Natural killer cell (primary cell): Measurements from ENCODE around the gene ACTL10. TPM values are rescaled to one million over a fixed set of nuclear protein-coding genes. Genes with fewer than 3 reads are reported as not detected.

Experiments
- ATAC-seq, 3 donors: fragments of 150-1000 bp in 2 of 3; fragments of 200-7000 bp in 1 of 3; cut with Tn5 transposase; 1 replicate in 1 of 3; 2 replicates in 2 of 3; pipeline ENCODE4 v1.10.0; 2021; ENCODE audit warnings: mild to moderate bottlenecking in 2 of 3, moderate library complexity in 2 of 3
- DNase-seq, 2 donors: peaks; one replicate each; pipeline versions ENCODE4 v3.0.0 to v3.0.0-alpha.2; 2013 to 2021; ENCODE audit warnings: mixed read lengths in 1 of 2
- H3K27ac ChIP-seq: one replicate; pipeline ENCODE4 v1.5.1; 2013; ENCODE audit warnings: mild to moderate bottlenecking, low read length
- H3K27me3 ChIP-seq: one replicate; pipeline ENCODE4 v1.6.1; 2013; ENCODE audit warnings: low read length; ENCODE audit not compliant: control insufficient read depth, insufficient read depth
- H3K36me3 ChIP-seq: one replicate; pipeline ENCODE4 v1.6.1; 2013; ENCODE audit warnings: low read length; ENCODE audit not compliant: control insufficient read depth, insufficient read depth
- H3K4me1 ChIP-seq: one replicate; pipeline ENCODE4 v1.6.1; 2013; ENCODE audit warnings: low read length; ENCODE audit not compliant: control insufficient read depth, insufficient read depth
- H3K4me3 ChIP-seq: one replicate; pipeline ENCODE4 v1.5.1; 2013; ENCODE audit warnings: low read length
- H3K9me3 ChIP-seq: one replicate; pipeline ENCODE4 v1.6.1; 2013; ENCODE audit warnings: low read length; ENCODE audit not compliant: control insufficient read depth, insufficient read depth
- H3K27ac Mint-ChIP-seq, 2 donors: one replicate each; pipeline ENCODE4 v1.8.0; 2022; ENCODE audit warnings: mild to moderate bottlenecking in 2 of 2, mixed read lengths in 2 of 2, moderate library complexity in 1 of 2
- H3K27me3 Mint-ChIP-seq, 2 donors: one replicate each; pipeline ENCODE4 v1.8.0; 2022; ENCODE audit warnings: low read depth in 2 of 2, mixed read lengths in 2 of 2
- H3K36me3 Mint-ChIP-seq: one replicate; pipeline ENCODE4 v1.8.0; 2022; ENCODE audit warnings: mixed read lengths
- H3K4me1 Mint-ChIP-seq, 2 donors: one replicate each; pipeline ENCODE4 v1.8.0; 2022; ENCODE audit warnings: mixed read lengths in 2 of 2
- H3K4me3 Mint-ChIP-seq: one replicate; pipeline ENCODE4 v1.8.0; 2022; ENCODE audit warnings: mild to moderate bottlenecking, moderate library complexity, mixed read lengths
- H3K9me3 Mint-ChIP-seq, 2 donors: one replicate each; pipeline ENCODE4 v1.8.0; 2022; ENCODE audit warnings: mixed read lengths in 2 of 2
- CTCF ChIP-seq: fragments of 200-600 bp; IDR thresholded peaks from one replicate; pipeline ENCODE4 v1.8.0; 2022; ENCODE audit warnings: antibody characterized with exemption
- WGBS: methylation state at CpG from one replicate; pipeline ENCODE4 v1.1.7; 2013; ENCODE audit warnings: missing lambda C conversion rate; ENCODE audit not compliant: insufficient coverage; 5-methylcytosine and 5-hydroxymethylcytosine counted together
- intact Hi-C: fragments of 100-400 bp; cut with micrococcal nuclease; formaldehyde crosslinking; loops from one replicate; pipeline ENCODE4 v1.14.2; 2022
- total RNA-seq, 4 donors: library from RNA; stranded (reverse); fragments of 120-200 nt in 1 of 4; gene quantifications; one replicate each; pipeline versions ENCODE4 v1.2.3 to v1.2.4, GENCODE V29; 2013 to 2022

The ACTL10 gene
- total RNA-seq, 3 donors from 2014 or later (not counting 1 experiment from before 2014, with no cell fraction given) = 0.80 to 2.2 (median 1.1) TPM

- Mint-ChIP-seq H3K9me3 (no peaks in the 10 kb centered on the region), H3K27ac (no peak overlapping the region), H3K4me3 (no peak overlapping the region), H3K27me3 (no peaks in the 10 kb centered on the region), H3K36me3 (peaks cover 8% of the 10 kb centered on the region), H3K4me1 (peaks cover 0 to 11% of the 10 kb centered on the region in 2 donors)
- no peak for ATAC-seq
- no peak for TF ChIP-seq CTCF
- Histone ChIP-seq H3K27me3 (no peaks in the 10 kb centered on the region), H3K36me3 (peaks cover 32% of the 10 kb centered on the region), H3K4me1 (peaks cover 2% of the 10 kb centered on the region), H3K27ac (no peak overlapping the region), H3K9me3 (no peaks in the 10 kb centered on the region), H3K4me3 (no peak overlapping the region)
- intact Hi-C loops = no loop called here
- 97% methylated on average over 9 of the region's 10 CpGs for WGBS
- no peak for DNase-seq
These were observed 47.2 kb downstream of the ACTL10 start for GRCh38 chr20:33713865-33714367.

GRCh38 chr20:33716498-33716897, 49.8 kb downstream of the ACTL10 start:
- Mint-ChIP-seq H3K4me3 (no peak overlapping the region), H3K4me1 (peaks cover 20 to 21% of the 10 kb centered on the region in 2 donors), H3K36me3 (peaks cover under 1% of the 10 kb centered on the region), H3K9me3 (peaks cover 3% of the 10 kb centered on the region in 2 donors), H3K27ac (no peak overlapping the region), H3K27me3 (no peaks in the 10 kb centered on the region)
- Histone ChIP-seq H3K4me1 (peaks cover 22% of the 10 kb centered on the region), H3K4me3 (no peak overlapping the region), H3K27ac (no peak overlapping the region), H3K9me3 (no peaks in the 10 kb centered on the region), H3K27me3 (no peaks in the 10 kb centered on the region), H3K36me3 (peaks cover 22% of the 10 kb centered on the region)
- ATAC-seq (no peak), DNase-seq (no peak)
- no peak for TF ChIP-seq CTCF
- intact Hi-C loops = no loop called here
- 74% methylated on average over 1 of the region's 2 CpGs for WGBS

Other genes starting within 250 kb of the ACTL10 start
- gene SNTA1, start 223.2 kb upstream of the ACTL10 start, total RNA-seq = 1 to 10 TPM; 1.2 to 2.4 (median 1.8) TPM
- 10 to 100 TPM; 16.5 to 27.5 (median 18.5) TPM for gene CBFA2T2, start 176.8 kb upstream of the ACTL10 start, total RNA-seq
- under 1 TPM; 0.25 to 0.41 (median 0.33) TPM for gene C20orf144, start 4.6 kb upstream of the ACTL10 start, total RNA-seq
- 10 to 100 TPM in 2 of 3 donors, 1 to 10 TPM in 1; 9.7 to 18.1 (median 13.4) TPM for gene NECAB3, start 7.5 kb downstream of the ACTL10 start, total RNA-seq
- 1 to 10 TPM; 4.6 to 5.6 (median 4.7) TPM for gene E2F1, start 19.4 kb downstream of the ACTL10 start, total RNA-seq
- 1 to 10 TPM; 4.7 to 6.6 (median 6.2) TPM for gene PXMP4, start 53.4 kb downstream of the ACTL10 start, total RNA-seq
- 1 to 10 TPM; 3.6 to 5.1 (median 4.3) TPM for gene ZNF341, start 65.1 kb downstream of the ACTL10 start, total RNA-seq
- gene CHMP4B, start 144.4 kb downstream of the ACTL10 start, total RNA-seq = 10 to 100 TPM; 63.7 to 74.0 (median 70.0) TPM